ENCODE measurements around the gene ASB14.

Gene ASB14

GRCh38 chr3:57257678-57258077, 34.8 kb downstream of the ASB14 start:
- DNase-seq = no peak

GRCh38 chr3:57256844-57257243, 35.6 kb downstream of the ASB14 start:
- DNase-seq = no peak

- no peak for DNase-seq
Measured at GRCh38 chr3:57252404-57252803, 40.1 kb downstream of the ASB14 start.

- DNase-seq = no peak
Measured at GRCh38 chr3:57244946-57245345, 47.5 kb downstream of the ASB14 start.

GRCh38 chr3:57234613-57235575, 57.6 kb downstream of the ASB14 start:
- DNase-seq = no peak

- DNase-seq = no peak
Measured at GRCh38 chr3:57233799-57234198, 58.7 kb downstream of the ASB14 start.

- DNase-seq = no peak
Measured at GRCh38 chr3:57230006-57230405, 62.5 kb downstream of the ASB14 start.

- peak; percentile 3 for DNase-seq
Measured at GRCh38 chr3:57227930-57228751, 64.3 kb downstream of the ASB14 start.

GRCh38 chr3:57227204-57227929, 65.1 kb downstream of the ASB14 start, which contains the start of gene APPL1:
Gene APPL1 (plus strand): TSS chr3:57227729. CDS start chr3:57227884, 155 bp downstream.
- peak; percentile 59 for DNase-seq

GRCh38 chr3:57226176-57226575, 66.3 kb downstream of the ASB14 start:
- no peak for DNase-seq

GRCh38 chr3:57224856-57225255, 67.6 kb downstream of the ASB14 start:
- no peak for DNase-seq

GRCh38 chr3:57221883-57222282, 70.6 kb downstream of the ASB14 start:
- no peak for DNase-seq

Data from DMS 273 treated with DMSO at 0.1 percent for 48 hours (cell line).